ENCODE data around the gene NDEL1. TPM values are rescaled to one million over a fixed set of nuclear protein-coding genes. Genes with fewer than 3 reads are reported as not detected.

NDEL1 gene
- total RNA-seq, 4 donors from 2014 or later, result 172 to 237 (median 230) TPM

- 60% methylated on average over 6 of the region's 6 CpGs for WGBS
- Histone ChIP-seq H3K4me3 (no peak overlapping the region), H3K9me3 (no peaks in the 10 kb centered on the region), H3K27ac (peak overlapping the region; percentile 68), H3K27me3 (no peaks in the 10 kb centered on the region), H3K4me1 (peaks cover 10% of the 10 kb centered on the region), H3K36me3 (no peaks in the 10 kb centered on the region)
- TF ChIP-seq POLR2AphosphoS5 (IDR thresholded peaks at IDR 0.05) (no peak), EP300 (IDR thresholded peaks at IDR 0.05) (no peak), POLR2A (IDR thresholded peaks at IDR 0.05) (no peak), CTCF (IDR thresholded peaks at IDR 0.05) (no peak)
- no peak for DNase-seq (ENCODE audit: low spot score in 2 of 2)
Observed at GRCh38 chr17:8426094-8426720, 9.5 kb upstream of the NDEL1 start.

DNA sequence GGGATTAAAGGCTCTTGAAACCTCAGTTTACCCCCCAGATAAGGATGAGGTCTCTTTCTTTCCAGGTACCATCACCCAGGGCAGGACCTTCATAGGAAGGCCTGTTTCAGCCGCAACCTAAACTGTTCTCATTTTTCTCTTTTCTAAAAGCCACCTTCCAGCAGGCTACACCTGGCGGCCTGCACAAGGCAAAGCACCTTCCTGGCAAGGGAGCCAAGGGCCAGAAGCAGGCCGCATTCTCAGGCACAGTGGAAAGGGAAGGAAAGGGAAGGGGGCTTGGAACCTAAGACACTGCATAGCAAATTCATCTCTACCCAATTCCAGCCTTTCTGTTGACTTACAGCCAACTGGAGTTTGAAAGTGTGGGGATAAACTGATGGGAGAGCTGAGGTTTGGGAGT, 8.9 kb upstream of the NDEL1 start:
- Histone ChIP-seq H3K4me3 (no peak overlapping the region), H3K9me3 (no peaks in the 10 kb centered on the region), H3K36me3 (no peaks in the 10 kb centered on the region), H3K27me3 (no peaks in the 10 kb centered on the region), H3K4me1 (peaks cover 14% of the 10 kb centered on the region), H3K27ac (peak overlapping the region; percentile 68)
- no peak for DNase-seq (ENCODE audit: low spot score in 2 of 2)
- TF ChIP-seq POLR2AphosphoS5 (IDR thresholded peaks at IDR 0.05) (no peak), POLR2A (IDR thresholded peaks at IDR 0.05) (no peak), EP300 (IDR thresholded peaks at IDR 0.05) (no peak), CTCF (IDR thresholded peaks at IDR 0.05) (no peak)
- WGBS, result 100% methylated on average over 2 of the region's 3 CpGs

GRCh38 chr17:8430966-8431365, 4.7 kb upstream of the NDEL1 start:
- no peaks in the 10 kb centered on the region for H3K36me3 ChIP-seq
- no peaks in the 10 kb centered on the region for H3K9me3 ChIP-seq
- H3K4me1 ChIP-seq, result peaks cover 20% of the 10 kb centered on the region
- peak overlapping the region; percentile 80 for H3K27ac ChIP-seq
- no peaks in the 10 kb centered on the region for H3K27me3 ChIP-seq
- no peak overlapping the region for H3K4me3 ChIP-seq
- TF ChIP-seq POLR2A (IDR thresholded peaks at IDR 0.05), result no peak
- no peak for TF ChIP-seq EP300 (IDR thresholded peaks at IDR 0.05)
- TF ChIP-seq CTCF (IDR thresholded peaks at IDR 0.05), result no peak
- peak in 1 of 3 donors; percentile 10 for TF ChIP-seq POLR2AphosphoS5 (IDR thresholded peaks at IDR 0.05)
- WGBS, result 24% methylated on average over 7 of the region's 7 CpGs
- peak; percentile 85 to 87 for DNase-seq (ENCODE audit: low spot score in 2 of 2)

- DNase-seq (ENCODE audit: low spot score in 2 of 2), result peak; percentile 85 to 90
- Histone ChIP-seq H3K9me3 (no peaks in the 10 kb centered on the region), H3K4me3 (peak overlapping the region; percentile 79), H3K27me3 (no peaks in the 10 kb centered on the region), H3K36me3 (peaks cover 6% of the 10 kb centered on the region), H3K27ac (peak overlapping the region; percentile 100), H3K4me1 (peaks cover 35% of the 10 kb centered on the region)
- WGBS, result under 1% methylated on average over 31 of the region's 43 CpGs
- TF ChIP-seq POLR2A (IDR thresholded peaks at IDR 0.05), result no peak
- TF ChIP-seq POLR2AphosphoS5 (IDR thresholded peaks at IDR 0.05), result peak in 1 of 3 donors; percentile 12
Observed at GRCh38 chr17:8436169-8436843, 622 bp downstream of the NDEL1 start.

GRCh38 chr17:8436844-8437171, 1.1 kb downstream of the NDEL1 start:
- DNase-seq (ENCODE audit: low spot score in 2 of 2), result no peak
- Histone ChIP-seq H3K36me3 (peaks cover 6% of the 10 kb centered on the region), H3K27ac (peak overlapping the region; percentile 100), H3K27me3 (no peaks in the 10 kb centered on the region), H3K9me3 (no peaks in the 10 kb centered on the region), H3K4me1 (peaks cover 37% of the 10 kb centered on the region), H3K4me3 (peak overlapping the region; percentile 79)
- 11% methylated on average over 5 of the region's 5 CpGs for WGBS
- no peak for TF ChIP-seq CTCF (IDR thresholded peaks at IDR 0.05)
- no peak for TF ChIP-seq POLR2AphosphoS5 (IDR thresholded peaks at IDR 0.05)
- no peak for TF ChIP-seq POLR2A (IDR thresholded peaks at IDR 0.05)
- no peak for TF ChIP-seq EP300 (IDR thresholded peaks at IDR 0.05)

All from suprapubic skin (tissue), 4 donors.